CD4-positive, alpha-beta T cell (primary cell): ENCODE measurements around the gene MBD3L1. TPM values are rescaled to one million over a fixed set of nuclear protein-coding genes. Genes with fewer than 3 reads are reported as not detected.

ENCODE experiments used
- ATAC-seq: fragments of 200-7000 bp; cut with Tn5 transposase; one replicate; pipeline ENCODE4 v1.10.0; 2022; ENCODE audit warnings: mild to moderate bottlenecking; ENCODE audit not compliant: poor library complexity
- CTCF ChIA-PET: fragments of 350-600 bp; sonication (Branson Sonifier 250); formaldehyde crosslinking; loops from one replicate; lab custom pipeline; 2021; ENCODE audit warnings: antibody characterized with exemption, inconsistent platforms; lab: Charles Lee
- POLR2A ChIA-PET: fragments of 350-600 bp; sonication (Branson Sonifier 250); formaldehyde crosslinking; loops from one replicate; lab custom pipeline; 2021; ENCODE audit warnings: antibody characterized with exemption, inconsistent platforms; lab: Charles Lee
- DNase-seq, 14 experiments: peaks; one replicate each; pipeline ENCODE4 v3.0.0-alpha.2; 2013 to 2020; ENCODE audit warnings: mixed read lengths in 2 of 14
- H3K27ac ChIP-seq, 2 donors: one replicate each; pipeline versions ENCODE4 v1.5.1 to v1.7.0; 2013; ENCODE audit warnings: low read length in 2 of 2, low read depth in 1 of 2, mild to moderate bottlenecking in 1 of 2
- H3K27me3 ChIP-seq, 2 experiments: 1 replicate in 1 of 2; 2 replicates in 1 of 2; pipeline versions ENCODE4 v1.6.1 to v1.7.0; 2013; ENCODE audit warnings: low read length in 2 of 2, control low read depth in 1 of 2, mild to moderate bottlenecking in 1 of 2, moderate library complexity in 1 of 2; ENCODE audit not compliant: insufficient read depth in 2 of 2, control insufficient read depth in 1 of 2
- H3K36me3 ChIP-seq: one replicate; pipeline ENCODE4 v1.6.1; 2013; ENCODE audit warnings: low read length, control low read depth; ENCODE audit not compliant: insufficient read depth
- H3K4me1 ChIP-seq: one replicate; pipeline ENCODE4 v1.6.1; 2013; ENCODE audit warnings: low read length, control low read depth; ENCODE audit not compliant: insufficient read depth
- H3K4me3 ChIP-seq: one replicate; pipeline ENCODE4 v1.5.1; 2013; ENCODE audit warnings: mild to moderate bottlenecking, low read length, moderate library complexity
- H3K9me3 ChIP-seq, 2 experiments: 1 replicate in 1 of 2; 2 replicates in 1 of 2; pipeline versions ENCODE4 v1.6.1 to v1.7.0; 2013; ENCODE audit warnings: low read length in 2 of 2, mild to moderate bottlenecking in 2 of 2, control low read depth in 1 of 2, moderate library complexity in 1 of 2; ENCODE audit not compliant: control insufficient read depth in 1 of 2, insufficient read depth in 1 of 2
- H3K27ac Mint-ChIP-seq: one replicate; pipeline ENCODE4 v1.8.0; 2020; ENCODE audit warnings: mixed read lengths
- H3K27me3 Mint-ChIP-seq: one replicate; pipeline ENCODE4 v1.8.0; 2021; ENCODE audit warnings: mixed read lengths
- H3K36me3 Mint-ChIP-seq: one replicate; pipeline ENCODE4 v1.8.0; 2021; ENCODE audit warnings: low read depth, mixed read lengths
- H3K4me1 Mint-ChIP-seq: one replicate; pipeline ENCODE4 v1.8.0; 2021; ENCODE audit warnings: low read depth, mixed read lengths
- H3K4me3 Mint-ChIP-seq: one replicate; pipeline ENCODE4 v1.8.0; 2020; ENCODE audit warnings: mild to moderate bottlenecking, mixed read lengths
- H3K9me3 Mint-ChIP-seq: one replicate; pipeline ENCODE4 v1.8.0; 2020; ENCODE audit warnings: mixed read lengths
- intact Hi-C, 2 experiments: fragments of 100-400 bp; cut with DNase I in 1 of 2; cut with micrococcal nuclease in 1 of 2; formaldehyde crosslinking; loops; one replicate each; pipeline versions ENCODE4 v1.15.1 to v1.9.0; 2023 to 2025; cut with DNase I, micrococcal nuclease
- total RNA-seq, 174 experiments: library from RNA in 2 of 174; stranded (reverse) in 2 of 174; gene quantifications; one replicate each; pipeline ENCODE4 v1.2.3 and lab custom pipeline; 2021 to 2026
- TF ChIP-seq, protein P1 (sequence below): fragments of 200-600 bp; IDR thresholded peaks from one replicate; pipeline ENCODE4 v1.8.0; 2022; ENCODE audit warnings: antibody characterized with exemption, mild to moderate bottlenecking

The MBD3L1 gene
- total RNA-seq, 2 experiments from 2014 or later = not detected

- H3K27ac ChIP-seq = no peak overlapping the region
- Mint-ChIP-seq H3K9me3 (no peaks in the 10 kb centered on the region), H3K27ac (no peak overlapping the region), H3K27me3 (peaks cover 11% of the 10 kb centered on the region), H3K36me3 (peaks cover 13% of the 10 kb centered on the region), H3K4me3 (no peak overlapping the region), H3K4me1 (peaks cover 21% of the 10 kb centered on the region)
- H3K4me1 ChIP-seq = peaks cover 15% of the 10 kb centered on the region
- ChIA-PET POLR2A (no interaction called here), CTCF (no interaction called here)
- H3K36me3 ChIP-seq = no peaks in the 10 kb centered on the region
- peaks cover 0 to 4% of the 10 kb centered on the region in 2 experiments for H3K9me3 ChIP-seq
- no peak for ATAC-seq
- intact Hi-C loops = loop anchor here in 1 of 2 experiments (10.0 kb wide), 5 partner anchors 309 to 959 kb away; partner anchors contain the start of genes ZNF266, ZNF317 and ZNF562
- no peak overlapping the region for H3K4me3 ChIP-seq
- no peak for DNase-seq
- peaks cover 0 to 2% of the 10 kb centered on the region in 2 experiments for H3K27me3 ChIP-seq
- TF ChIP-seq, protein P1, sequence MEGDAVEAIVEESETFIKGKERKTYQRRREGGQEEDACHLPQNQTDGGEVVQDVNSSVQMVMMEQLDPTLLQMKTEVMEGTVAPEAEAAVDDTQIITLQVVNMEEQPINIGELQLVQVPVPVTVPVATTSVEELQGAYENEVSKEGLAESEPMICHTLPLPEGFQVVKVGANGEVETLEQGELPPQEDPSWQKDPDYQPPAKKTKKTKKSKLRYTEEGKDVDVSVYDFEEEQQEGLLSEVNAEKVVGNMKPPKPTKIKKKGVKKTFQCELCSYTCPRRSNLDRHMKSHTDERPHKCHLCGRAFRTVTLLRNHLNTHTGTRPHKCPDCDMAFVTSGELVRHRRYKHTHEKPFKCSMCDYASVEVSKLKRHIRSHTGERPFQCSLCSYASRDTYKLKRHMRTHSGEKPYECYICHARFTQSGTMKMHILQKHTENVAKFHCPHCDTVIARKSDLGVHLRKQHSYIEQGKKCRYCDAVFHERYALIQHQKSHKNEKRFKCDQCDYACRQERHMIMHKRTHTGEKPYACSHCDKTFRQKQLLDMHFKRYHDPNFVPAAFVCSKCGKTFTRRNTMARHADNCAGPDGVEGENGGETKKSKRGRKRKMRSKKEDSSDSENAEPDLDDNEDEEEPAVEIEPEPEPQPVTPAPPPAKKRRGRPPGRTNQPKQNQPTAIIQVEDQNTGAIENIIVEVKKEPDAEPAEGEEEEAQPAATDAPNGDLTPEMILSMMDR = no peak
These were observed 3.3 kb downstream of the MBD3L1 start for GRCh38 chr19:8835446-8835845.

- H3K9me3 Mint-ChIP-seq = no peaks in the 10 kb centered on the region
- no peaks in the 10 kb centered on the region for H3K36me3 ChIP-seq
- DNase-seq (no peak), ATAC-seq (no peak)
- POLR2A ChIA-PET = no interaction called here
- intact Hi-C loops = loop anchor here in 1 of 2 experiments (10.0 kb wide), 5 partner anchors 309 to 959 kb away; partner anchors contain the start of genes ZNF266, ZNF317 and ZNF562
- no peak overlapping the region for H3K27ac Mint-ChIP-seq
- peaks cover 0 to 4% of the 10 kb centered on the region in 2 experiments for H3K9me3 ChIP-seq
- CTCF ChIA-PET = no interaction called here
- peaks cover 15% of the 10 kb centered on the region for H3K27me3 Mint-ChIP-seq
- no peak overlapping the region for H3K27ac ChIP-seq
- no peak overlapping the region for H3K4me3 Mint-ChIP-seq
- H3K27me3 ChIP-seq = peaks cover 0 to 2% of the 10 kb centered on the region in 2 experiments
- H3K4me3 ChIP-seq = no peak overlapping the region
- H3K4me1 ChIP-seq = peaks cover 15% of the 10 kb centered on the region
- H3K4me1 Mint-ChIP-seq = peaks cover 21% of the 10 kb centered on the region
- TF ChIP-seq, protein P1 = no peak
- H3K36me3 Mint-ChIP-seq = peaks cover 13% of the 10 kb centered on the region
These were observed 3.7 kb downstream of the MBD3L1 start for GRCh38 chr19:8835877-8836276.

DNA sequence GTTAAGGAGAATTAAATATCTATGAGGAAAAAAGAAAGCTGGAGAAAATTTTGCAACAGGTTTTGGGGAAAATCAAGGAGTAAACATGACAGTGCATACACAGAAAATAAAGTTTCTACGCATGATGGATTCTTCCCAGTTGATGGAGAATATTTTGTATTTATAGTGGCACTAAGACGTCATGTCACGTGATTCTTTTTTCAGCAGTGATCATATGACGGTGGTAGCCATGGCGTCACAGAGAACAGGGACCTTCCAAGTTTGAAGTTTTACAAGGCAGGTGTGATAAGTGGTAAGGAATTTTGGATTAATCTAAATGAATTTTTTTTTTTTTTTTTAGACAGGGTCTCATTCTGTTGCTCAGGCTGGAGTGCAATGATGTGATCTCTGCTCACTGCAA lies 8.5 kb downstream of the MBD3L1 start:
- no peaks in the 10 kb centered on the region for H3K9me3 Mint-ChIP-seq
- no peak for ATAC-seq
- ChIA-PET POLR2A (no interaction called here), CTCF (no interaction called here)
- intact Hi-C loops = no loop called here
- no peak overlapping the region for H3K27ac Mint-ChIP-seq
- H3K27me3 Mint-ChIP-seq = peaks cover 32% of the 10 kb centered on the region
- Histone ChIP-seq H3K4me1 (no peaks in the 10 kb centered on the region), H3K9me3 (no peaks in the 10 kb centered on the region), H3K27ac (no peak overlapping the region), H3K36me3 (no peaks in the 10 kb centered on the region), H3K4me3 (no peak overlapping the region), H3K27me3 (peaks cover 0 to 2% of the 10 kb centered on the region in 2 experiments)
- H3K4me1 Mint-ChIP-seq = no peaks in the 10 kb centered on the region
- TF ChIP-seq, protein P1 = no peak
- no peak overlapping the region for H3K4me3 Mint-ChIP-seq
- H3K36me3 Mint-ChIP-seq = no peaks in the 10 kb centered on the region
- no peak for DNase-seq
